ENCODE measurements around the gene CDKL5.

CDKL5 gene

DNA sequence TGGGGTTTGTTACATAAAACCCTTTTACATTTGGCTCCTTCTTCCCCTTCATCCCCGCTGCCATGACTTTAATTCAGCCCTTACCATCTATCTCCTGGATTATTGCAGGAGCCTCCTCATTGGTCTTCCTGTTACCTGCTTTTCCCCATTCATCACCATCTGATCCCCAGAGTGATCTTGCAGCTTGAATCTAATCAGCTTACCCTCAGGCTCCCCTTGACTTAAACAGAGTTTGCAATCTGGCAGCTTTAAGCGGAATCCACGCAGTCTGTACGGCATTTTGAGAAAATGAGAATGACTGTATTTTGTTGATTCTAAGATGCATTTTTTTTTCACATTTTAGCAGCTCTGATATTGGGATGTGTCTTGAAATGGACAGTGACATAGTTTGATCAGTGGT, 267.1 kb downstream of the CDKL5 start:
- DNase-seq (ENCODE audit: low read depth, low spot score) = no peak

DNA sequence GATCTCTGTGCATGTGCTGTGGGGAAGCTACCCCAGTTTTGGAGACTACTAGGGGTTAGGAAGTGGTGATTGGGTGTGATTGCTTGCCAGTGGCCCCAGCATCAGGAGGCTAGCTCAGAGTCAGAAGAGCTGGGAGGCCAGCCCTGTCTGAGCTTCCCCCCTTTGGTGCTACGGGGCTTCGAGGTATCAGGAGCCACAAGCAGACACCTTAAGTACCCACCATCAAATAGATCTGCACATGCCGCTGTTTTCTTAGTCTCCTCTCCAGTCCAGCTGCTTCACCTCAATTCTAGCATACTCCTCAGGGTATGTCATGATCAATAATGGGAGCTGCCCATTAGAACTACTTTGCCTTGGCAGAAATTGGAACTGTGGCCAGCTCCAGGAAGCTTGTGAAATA, 271.2 kb downstream of the CDKL5 start:
- no peak for DNase-seq (ENCODE audit: low read depth, low spot score)

DNA sequence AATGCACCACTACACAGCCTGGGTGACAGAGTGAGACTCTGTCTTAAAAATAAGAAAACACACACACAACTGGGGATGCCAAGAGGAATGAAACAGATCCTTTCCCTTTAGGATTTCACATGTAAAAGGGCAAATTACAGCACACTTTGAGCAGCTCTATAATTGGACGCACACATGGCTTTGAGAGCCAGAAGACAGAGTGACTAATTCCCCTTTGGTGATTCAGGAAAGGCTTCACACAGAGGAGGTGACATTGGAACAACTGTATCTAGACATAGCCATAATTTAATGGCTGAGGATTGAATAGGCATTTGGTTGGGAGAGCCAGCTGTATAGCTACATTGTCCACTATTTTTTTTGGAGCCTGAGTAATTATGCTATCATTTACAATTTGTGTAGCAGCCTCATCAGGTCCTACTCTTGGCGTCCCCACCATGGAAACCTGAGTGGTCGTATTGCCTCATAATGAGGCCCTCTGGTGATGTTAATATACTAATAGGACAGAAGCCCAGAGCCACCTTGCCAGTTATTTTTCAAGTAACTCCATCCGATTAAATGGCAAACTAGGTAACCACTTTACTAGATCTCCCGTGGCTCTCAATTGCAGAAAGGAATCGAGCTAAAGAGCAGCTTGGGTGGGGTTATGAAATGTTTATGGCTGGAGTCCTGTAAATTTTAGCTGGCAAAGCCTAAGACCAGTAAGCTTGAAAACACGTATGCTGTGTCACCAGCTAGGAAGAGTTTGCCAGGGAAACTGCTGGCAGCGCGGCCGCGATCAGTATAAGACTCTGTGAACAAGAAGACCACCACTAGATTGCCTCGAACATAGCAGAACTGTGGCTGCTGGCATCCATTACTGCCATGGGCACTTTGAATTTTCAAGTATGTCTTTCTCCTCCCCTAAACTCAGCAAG, 273.6 kb downstream of the CDKL5 start:
- DNase-seq (ENCODE audit: low read depth, low spot score) = no peak

DNA sequence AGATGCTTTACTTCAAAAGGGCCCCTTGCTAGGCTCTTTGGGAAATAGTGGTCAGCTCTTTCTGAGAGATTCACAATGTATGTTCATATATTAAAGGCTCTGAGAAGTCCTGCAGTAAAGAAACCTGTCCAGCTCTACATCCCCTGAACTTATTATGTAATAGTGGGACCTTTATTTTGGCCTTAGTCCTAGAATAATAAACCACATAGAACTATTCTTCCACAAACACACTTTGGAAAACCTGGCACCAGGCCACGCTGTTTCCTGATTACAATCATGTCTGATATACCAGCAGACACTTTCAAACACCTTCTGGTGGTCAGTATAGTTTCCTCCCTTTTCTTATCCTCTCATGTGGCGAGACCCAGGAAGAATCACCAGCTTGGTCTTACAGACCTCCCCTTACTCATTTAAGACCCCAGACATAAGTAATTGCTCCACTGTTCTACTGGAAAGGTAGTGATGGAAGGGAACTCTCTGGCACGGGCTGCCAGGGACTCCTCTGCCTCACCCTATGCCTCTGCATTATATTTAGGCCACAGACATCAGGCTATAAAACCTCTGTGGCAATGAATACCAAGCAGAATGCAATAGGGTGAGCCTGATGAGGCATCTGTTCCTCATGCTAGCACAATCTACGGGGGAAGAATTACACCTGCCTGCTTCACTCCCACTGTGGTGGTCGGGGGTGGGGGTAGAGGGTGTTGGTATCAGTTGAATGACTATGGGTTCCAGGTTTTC, 276.4 kb downstream of the CDKL5 start:
- DNase-seq (ENCODE audit: low read depth, low spot score) = no peak

DNA sequence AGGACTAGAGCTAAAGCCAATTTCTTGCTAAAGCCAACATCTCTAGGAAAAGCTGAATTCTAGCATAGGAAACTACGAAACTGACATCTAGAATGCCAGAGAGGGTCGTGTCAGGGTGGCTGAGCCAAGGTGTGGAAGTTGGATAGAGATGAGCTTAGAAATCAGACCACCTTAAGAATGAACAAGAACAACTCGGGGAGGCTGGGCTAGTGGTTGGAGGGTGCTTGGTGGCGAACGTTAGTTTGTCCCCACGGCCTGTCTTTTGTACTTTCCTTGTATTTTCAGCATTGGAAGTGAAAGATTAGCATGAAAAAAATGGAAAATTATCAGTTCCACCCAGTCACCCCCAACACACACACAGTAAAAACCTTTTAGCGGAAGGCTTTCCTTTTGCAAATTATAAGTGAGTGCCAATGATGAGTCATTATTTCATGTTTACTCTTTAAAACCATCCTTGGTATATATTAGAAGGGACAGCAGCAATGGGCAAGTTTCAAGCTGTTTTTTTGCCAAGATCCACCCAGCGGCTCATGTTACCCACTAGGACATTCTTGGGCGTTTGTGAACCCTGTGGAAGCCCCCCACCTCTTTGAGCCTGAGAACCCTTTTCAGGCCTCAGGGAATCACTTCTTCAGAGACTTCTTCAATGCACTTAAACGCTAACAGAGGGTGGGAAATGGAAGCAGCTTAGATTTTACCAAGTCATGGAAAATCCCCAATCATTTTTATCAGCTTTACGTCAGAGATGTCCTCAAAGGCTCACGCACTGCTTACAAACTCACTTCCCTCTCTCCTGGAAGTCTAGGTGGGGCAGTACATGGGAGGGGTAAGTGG, 277.2 kb downstream of the CDKL5 start:
- DNase-seq (ENCODE audit: low read depth, low spot score) = no peak

All from iPS DF 19.7 (cell line).